Thyroid gland (tissue), 4 donors: Measurements from ENCODE around the gene OSBPL1A. TPM values are rescaled to one million over a fixed set of nuclear protein-coding genes. Genes with fewer than 3 reads are reported as not detected.

Source experiments
- DNase-seq, 2 donors: peaks; one replicate each; pipeline ENCODE4 v3.0.0-alpha.2; 2019
- H3K27ac ChIP-seq, 3 donors: fragments of 200-600 bp; sonication (generic); 1 replicate in 2 of 3; 2 replicates in 1 of 3; pipeline ENCODE4 v1.5.1; 2016 to 2019; ENCODE audit warnings: mild to moderate bottlenecking in 1 of 3, moderate library complexity in 1 of 3
- H3K27me3 ChIP-seq: fragments of 200-600 bp; sonication (generic); one replicate; pipeline ENCODE4 v1.5.1; 2019
- H3K36me3 ChIP-seq, 2 donors: fragments of 200-600 bp; sonication (generic); one replicate each; pipeline ENCODE4 v1.5.1; 2016 to 2019
- H3K4me1 ChIP-seq, 2 donors: fragments of 200-600 bp; sonication (generic); one replicate each; pipeline ENCODE4 v1.5.1; 2017 to 2019
- H3K4me3 ChIP-seq, 3 donors: fragments of 200-600 bp; sonication (generic); replicated peaks in 1 of 3; 1 replicate in 2 of 3; 2 replicates in 1 of 3; pipeline ENCODE4 v1.5.1; 2016; ENCODE audit warnings: mild to moderate bottlenecking in 1 of 3
- H3K9me3 ChIP-seq: fragments of 200-600 bp; sonication (generic); one replicate; pipeline ENCODE4 v1.5.1; 2017
- CTCF ChIP-seq, 6 experiments: fragments of 200-600 bp in 3 of 6; fragments of 450-650 bp in 3 of 6; sonication (generic) in 3 of 6; IDR thresholded peaks; one replicate each; pipeline ENCODE4 v1.5.1; 2016 to 2019; ENCODE audit warnings: antibody characterized with exemption in 6 of 6, mild to moderate bottlenecking in 2 of 6, inconsistent platforms in 1 of 6, moderate library complexity in 1 of 6
- POLR2A ChIP-seq, 2 donors: fragments of 450-650 bp; IDR thresholded peaks; one replicate each; pipeline ENCODE4 v1.6.1; 2017; ENCODE audit warnings: antibody characterized with exemption in 2 of 2, mild to moderate bottlenecking in 2 of 2, moderate library complexity in 1 of 2
- WGBS, 2 donors: methylation state at CpG; one replicate each; pipeline ENCODE4 v1.1.5; 2017; 5-methylcytosine and 5-hydroxymethylcytosine counted together
- intact Hi-C: fragments of 100-400 bp; cut with DNase I; formaldehyde crosslinking; loops from one replicate; pipeline ENCODE4 v1.15.1; 2023
- total RNA-seq, 4 donors: library from RNA; depleted of rRNA; stranded (reverse); fragments of >200 nt; gene quantifications; one replicate each; pipeline ENCODE4 v1.2.3, GENCODE V29; 2016

The OSBPL1A gene
- total RNA-seq, 4 donors from 2014 or later = 47.0 to 57.4 (median 48.2) TPM

GRCh38 chr18:24189007-24189528, 208.6 kb downstream of the OSBPL1A start:
- no peaks in the 10 kb centered on the region for H3K36me3 ChIP-seq
- 65 to 67% methylated on average over 4 to 6 of the region's 6 CpGs for WGBS, 2 donors
- no peaks in the 10 kb centered on the region for H3K4me1 ChIP-seq
- no peak for TF ChIP-seq POLR2A (IDR thresholded peaks at IDR 0.05)
- TF ChIP-seq CTCF (IDR thresholded peaks at IDR 0.05) = no peak
- no peaks in the 10 kb centered on the region for H3K27me3 ChIP-seq
- H3K27ac ChIP-seq = no peak overlapping the region
- no peaks in the 10 kb centered on the region for H3K9me3 ChIP-seq
- intact Hi-C loops = loop anchor here (10.0 kb wide), 1 partner anchor 76 kb away; no protein-coding TSS in a partner anchor
- no peak overlapping the region for H3K4me3 ChIP-seq
- DNase-seq = no peak

- Histone ChIP-seq H3K4me3 (no peak overlapping the region), H3K27ac (no peak overlapping the region), H3K9me3 (no peaks in the 10 kb centered on the region), H3K4me1 (no peaks in the 10 kb centered on the region), H3K36me3 (no peaks in the 10 kb centered on the region), H3K27me3 (no peaks in the 10 kb centered on the region)
- intact Hi-C loops = loop anchor here (10.0 kb wide), 1 partner anchor 77 kb away; no protein-coding TSS in a partner anchor
- no peak for DNase-seq
- 84 to 88% methylated on average over 5 of the region's 5 CpGs for WGBS, 2 donors
- TF ChIP-seq POLR2A (IDR thresholded peaks at IDR 0.05) (no peak), CTCF (IDR thresholded peaks at IDR 0.05) (no peak)
Observed at GRCh38 chr18:24188120-24188519, 209.5 kb downstream of the OSBPL1A start.

- DNase-seq = no peak
- no peaks in the 10 kb centered on the region for H3K9me3 ChIP-seq
- no peak for TF ChIP-seq CTCF (IDR thresholded peaks at IDR 0.05)
- TF ChIP-seq POLR2A (IDR thresholded peaks at IDR 0.05) = no peak
- intact Hi-C loops = loop anchor here (10.0 kb wide), 1 partner anchor 77 kb away; no protein-coding TSS in a partner anchor
- H3K4me1 ChIP-seq = no peaks in the 10 kb centered on the region
- no peaks in the 10 kb centered on the region for H3K36me3 ChIP-seq
- no peaks in the 10 kb centered on the region for H3K27me3 ChIP-seq
- 83 to 94% methylated on average over 1 of the region's 1 CpG for WGBS, 2 donors
- no peak overlapping the region for H3K27ac ChIP-seq
- no peak overlapping the region for H3K4me3 ChIP-seq
Observed at GRCh38 chr18:24187689-24188088, 209.9 kb downstream of the OSBPL1A start.

GRCh38 chr18:24187049-24187448, 210.6 kb downstream of the OSBPL1A start:
- intact Hi-C loops = loop anchor here (10.0 kb wide), 1 partner anchor 78 kb away; no protein-coding TSS in a partner anchor
- H3K36me3 ChIP-seq = no peaks in the 10 kb centered on the region
- TF ChIP-seq POLR2A (IDR thresholded peaks at IDR 0.05) (no peak), CTCF (IDR thresholded peaks at IDR 0.05) (no peak)

GRCh38 chr18:24185805-24186204, 211.8 kb downstream of the OSBPL1A start:
- WGBS, 2 donors = 97 to 99% methylated on average over 7 of the region's 7 CpGs
- H3K9me3 ChIP-seq = no peaks in the 10 kb centered on the region
- H3K4me3 ChIP-seq = no peak overlapping the region
- H3K36me3 ChIP-seq = no peaks in the 10 kb centered on the region
- H3K27me3 ChIP-seq = no peaks in the 10 kb centered on the region
- no peak for TF ChIP-seq CTCF (IDR thresholded peaks at IDR 0.05)
- TF ChIP-seq POLR2A (IDR thresholded peaks at IDR 0.05) = no peak
- no peaks in the 10 kb centered on the region for H3K4me1 ChIP-seq
- DNase-seq = no peak
- intact Hi-C loops = loop anchor here (10.0 kb wide), 1 partner anchor 79 kb away; no protein-coding TSS in a partner anchor
- H3K27ac ChIP-seq = no peak overlapping the region

More at GRCh38 chr18:24187049-24187448, 210.6 kb downstream of the OSBPL1A start:
- H3K27ac ChIP-seq = no peak overlapping the region
- no peaks in the 10 kb centered on the region for H3K4me1 ChIP-seq
- no peak overlapping the region for H3K4me3 ChIP-seq
- 90 to 95% methylated on average over 5 of the region's 5 CpGs for WGBS, 2 donors
- H3K9me3 ChIP-seq = no peaks in the 10 kb centered on the region
- no peak for DNase-seq
- no peaks in the 10 kb centered on the region for H3K27me3 ChIP-seq
